ENCODE measurements around the gene PPM1J. TPM values are rescaled to one million over a fixed set of nuclear protein-coding genes. Genes with fewer than 3 reads are reported as not detected.

The PPM1J gene
- total RNA-seq, 1 donor from 2014 or later, result 1.8 TPM

DNA sequence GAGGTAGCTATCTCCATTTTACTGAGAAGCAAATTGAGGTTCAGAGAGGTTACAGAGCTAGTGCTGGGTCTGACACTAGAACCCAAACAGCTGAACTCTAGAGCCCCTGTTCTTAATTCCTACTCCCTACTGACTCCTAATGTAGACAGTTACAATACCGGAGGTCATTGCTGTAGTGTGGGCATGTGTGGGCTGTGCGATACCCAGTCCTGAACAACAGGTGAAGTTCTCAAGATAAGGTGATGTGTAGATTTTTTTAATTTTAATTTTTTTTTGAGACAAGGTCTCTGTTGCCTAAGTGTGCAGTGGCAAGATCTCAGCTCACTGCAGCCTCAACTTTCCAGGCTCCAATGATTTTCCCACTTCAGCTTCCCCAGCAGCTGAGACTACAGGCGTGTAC, 6.6 kb downstream of the PPM1J start:
- ATAC-seq, result no peak
- no peak for DNase-seq (ENCODE audit: low spot score)
- intact Hi-C loops (cut with DNase I), result loop anchor here (5.0 to 10.0 kb wide), 2 partner anchors 91 to 324 kb away; partner anchors contain the start of genes CAPZA1 and ST7L

DNA sequence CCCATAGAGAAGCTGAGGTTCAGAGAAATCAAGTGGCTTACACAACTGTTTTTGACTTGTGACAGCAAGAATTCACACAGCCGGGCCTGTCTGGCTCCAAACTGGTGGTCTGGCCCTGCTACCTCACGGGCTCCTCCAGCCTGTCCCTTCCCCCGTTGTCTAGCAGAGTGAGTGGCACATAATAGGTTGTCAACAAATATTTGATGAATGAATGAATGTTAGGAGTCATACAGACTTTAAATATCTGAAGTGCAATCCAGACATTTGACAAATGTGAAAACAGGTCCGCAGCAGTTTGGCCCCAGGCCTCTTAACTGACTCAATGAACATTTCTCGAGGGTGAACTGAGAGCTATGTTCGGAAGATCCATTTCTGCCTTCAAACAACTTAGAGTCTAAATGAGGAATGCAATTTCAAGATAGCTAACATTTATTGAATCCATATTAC, 7.1 kb downstream of the PPM1J start:
- ATAC-seq (no peak), DNase-seq (ENCODE audit: low spot score) (no peak)
- intact Hi-C loops (cut with DNase I), result loop anchor here (5.0 to 10.0 kb wide), 2 partner anchors 91 to 323 kb away; partner anchors contain the start of genes CAPZA1 and ST7L

DNA sequence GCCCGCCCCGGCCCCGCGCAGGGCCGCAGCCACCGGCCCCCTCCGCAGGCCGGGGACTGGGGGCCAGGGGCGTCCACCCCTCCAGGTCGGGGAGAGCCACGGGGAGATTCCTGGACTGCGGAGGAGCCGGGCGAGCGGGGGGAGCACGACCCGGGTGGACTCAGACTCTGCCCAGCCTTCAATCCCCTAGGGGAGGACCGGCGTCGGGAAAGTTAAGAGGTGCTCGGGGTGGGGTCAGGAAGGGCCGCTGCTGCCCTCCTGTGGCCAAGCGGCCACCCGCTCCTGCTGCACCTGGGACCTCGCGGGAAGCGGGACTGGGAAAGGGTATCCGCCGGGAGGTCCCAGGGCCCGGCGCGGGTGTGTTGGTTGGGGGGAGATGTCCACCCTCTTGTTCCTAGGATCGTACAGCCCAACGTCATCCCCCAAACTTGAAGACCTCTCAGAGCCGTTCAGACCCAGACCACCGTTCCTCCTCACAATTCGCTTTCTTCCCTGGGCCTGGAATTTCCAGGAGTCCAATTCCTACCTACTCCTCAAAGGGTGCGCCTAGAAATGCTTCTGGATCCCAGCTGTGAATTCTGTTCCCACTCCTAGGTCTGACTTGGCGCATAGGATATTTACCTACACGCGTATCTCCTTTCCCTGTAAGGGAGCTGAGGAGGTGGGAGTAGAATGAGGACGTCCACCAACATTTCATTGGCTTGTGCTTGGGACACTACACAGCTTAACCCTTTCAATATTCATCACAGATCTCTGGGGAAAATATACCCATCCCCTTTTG, 7.7 kb downstream of the PPM1J start:
- ATAC-seq (peak; percentile 74), DNase-seq (ENCODE audit: low spot score) (peak; percentile 92)
- intact Hi-C loops (cut with DNase I), result loop anchor here (5.0 to 10.0 kb wide), 2 partner anchors 90 to 323 kb away; partner anchors contain the start of genes CAPZA1 and ST7L

DNA sequence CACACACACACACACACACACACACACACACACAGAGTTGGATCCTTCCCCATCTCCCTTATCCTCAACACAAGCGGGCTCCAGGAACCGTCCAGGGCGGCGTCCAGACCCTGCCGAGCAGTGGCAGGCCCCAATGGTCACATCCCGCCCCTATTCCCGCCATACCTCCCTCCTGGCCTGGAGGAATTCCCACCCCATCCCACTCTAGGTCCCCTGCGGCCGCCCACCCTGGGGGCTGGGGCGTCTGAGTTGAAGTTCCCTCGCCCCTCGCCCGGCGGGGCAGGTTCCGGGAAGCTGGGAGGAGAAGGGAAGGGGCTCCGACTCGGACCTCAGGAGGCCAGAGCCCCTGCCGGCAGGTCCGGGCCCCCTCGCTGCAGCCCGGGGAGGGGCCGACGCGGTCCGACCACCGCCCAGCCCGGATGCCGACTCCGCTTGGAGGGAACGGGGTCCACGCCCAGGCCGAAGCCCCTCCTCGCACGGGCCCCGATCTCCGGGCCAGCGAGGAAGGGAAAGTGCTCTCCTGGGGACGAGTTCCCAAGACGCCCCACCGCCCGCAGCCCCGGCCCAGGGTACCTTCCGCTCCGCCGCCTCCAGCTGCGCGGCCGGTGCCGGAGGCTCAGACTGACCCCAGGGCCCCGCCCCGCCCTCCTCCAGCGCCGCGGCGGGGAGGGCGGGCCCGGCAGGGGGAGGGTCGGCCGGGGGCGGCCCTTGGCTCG, 8.5 kb downstream of the PPM1J start, which contains the start of gene RHOC:
Gene RHOC (minus strand): TSS at position 623 of the 716 bp plus-strand sequence. CDS start 3,328 bp downstream, outside the sequence.
- intact Hi-C loops (cut with DNase I), result loop anchor here (5.0 to 10.0 kb wide), 2 partner anchors 89 to 322 kb away; partner anchors contain the start of genes CAPZA1 and ST7L
- ATAC-seq, result peak; percentile 63
- peak; percentile 87 for DNase-seq (ENCODE audit: low spot score)

DNA sequence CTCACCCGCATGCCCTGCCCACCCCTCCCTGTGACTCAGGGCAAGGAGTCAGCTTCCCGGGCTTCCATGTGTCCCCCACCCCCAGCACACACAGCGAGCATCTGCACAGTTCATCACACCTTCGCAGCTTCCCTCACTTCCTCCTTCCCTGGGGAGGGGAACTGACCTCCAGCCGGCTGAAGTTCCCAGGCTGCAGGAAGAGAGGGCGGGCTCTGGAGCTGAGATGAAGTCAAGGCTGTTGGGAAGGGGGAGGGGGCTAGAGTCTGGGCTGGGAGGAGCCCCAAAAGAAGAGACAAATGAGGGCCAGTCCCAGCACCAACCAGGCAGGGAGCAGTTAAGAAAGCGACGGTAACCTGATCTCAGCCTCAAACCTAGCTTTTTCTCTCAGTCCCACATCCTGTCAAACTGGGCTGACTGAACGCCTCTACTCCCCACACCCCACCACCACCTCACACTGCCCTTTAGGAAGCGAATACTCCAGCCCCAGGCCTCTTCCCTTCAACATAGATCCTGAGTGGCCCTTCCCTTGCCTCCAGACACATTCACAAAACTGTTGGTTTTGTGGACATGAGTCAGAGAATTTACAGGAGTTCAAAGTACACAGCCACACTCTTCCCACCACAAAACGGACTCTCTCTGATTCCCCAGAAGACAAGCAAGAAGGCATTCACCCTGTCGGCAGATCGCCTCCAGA, 10.1 kb downstream of the PPM1J start:
- peak; percentile 91 for DNase-seq (ENCODE audit: low spot score)
- intact Hi-C loops (cut with DNase I), result loop anchor here (5.0 to 10.0 kb wide), 2 partner anchors 88 to 320 kb away; partner anchors contain the start of genes CAPZA1 and ST7L
- peak; percentile 81 for ATAC-seq

DNA sequence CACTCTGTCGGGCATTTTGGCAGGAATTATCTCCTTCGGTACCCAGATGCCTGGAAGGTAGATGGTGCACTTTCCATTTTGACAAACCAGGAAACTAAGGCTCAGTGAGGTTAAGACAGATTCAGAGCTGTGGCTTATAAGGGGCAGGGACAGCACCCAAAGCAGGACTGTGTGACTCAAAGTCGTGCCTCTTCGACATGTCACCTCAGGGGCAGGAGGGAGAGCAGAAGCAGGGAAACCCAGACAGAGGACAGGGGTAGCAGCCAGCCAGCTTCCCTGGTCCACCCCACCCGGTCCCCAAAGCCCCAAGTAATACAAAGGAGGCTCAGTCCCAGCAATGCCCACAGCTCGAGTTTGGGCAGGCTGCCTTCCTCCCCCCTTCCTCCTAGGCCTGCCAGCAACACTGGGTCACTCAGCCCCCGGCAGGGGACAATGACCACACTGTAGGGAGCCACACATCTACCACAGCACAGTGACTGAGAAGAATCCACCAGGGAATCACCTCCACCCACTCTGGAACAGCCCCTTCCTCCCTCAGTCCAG, 10.7 kb downstream of the PPM1J start:
- ATAC-seq (peak; percentile 7), DNase-seq (ENCODE audit: low spot score) (peak; percentile 80)
- intact Hi-C loops (cut with DNase I), result loop anchor here (10.0 kb wide), 1 partner anchor 320 kb away; no protein-coding TSS in a partner anchor

DNA sequence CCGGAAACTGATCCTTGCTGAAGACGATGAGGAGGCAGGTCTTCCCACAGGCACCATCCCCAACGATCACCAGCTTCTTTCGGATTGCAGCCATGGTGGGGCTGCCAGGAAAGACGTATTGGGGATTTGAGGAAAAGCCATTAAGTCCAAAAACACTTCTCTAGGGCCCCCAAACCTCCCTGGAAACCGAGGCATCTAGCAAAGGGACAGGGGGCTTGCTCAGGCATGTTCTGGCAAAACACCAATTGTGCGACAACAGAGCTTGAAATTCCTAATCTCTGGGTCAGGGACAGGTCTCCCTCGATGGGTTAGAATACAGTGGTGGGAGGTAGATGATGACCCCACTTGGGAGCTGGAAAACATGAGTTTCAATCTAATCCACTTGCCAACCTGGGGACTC, 11.4 kb downstream of the PPM1J start:
- ATAC-seq, result no peak
- DNase-seq (ENCODE audit: low spot score), result no peak
- intact Hi-C loops (cut with DNase I), result loop anchor here (10.0 kb wide), 1 partner anchor 319 kb away; no protein-coding TSS in a partner anchor

DNA sequence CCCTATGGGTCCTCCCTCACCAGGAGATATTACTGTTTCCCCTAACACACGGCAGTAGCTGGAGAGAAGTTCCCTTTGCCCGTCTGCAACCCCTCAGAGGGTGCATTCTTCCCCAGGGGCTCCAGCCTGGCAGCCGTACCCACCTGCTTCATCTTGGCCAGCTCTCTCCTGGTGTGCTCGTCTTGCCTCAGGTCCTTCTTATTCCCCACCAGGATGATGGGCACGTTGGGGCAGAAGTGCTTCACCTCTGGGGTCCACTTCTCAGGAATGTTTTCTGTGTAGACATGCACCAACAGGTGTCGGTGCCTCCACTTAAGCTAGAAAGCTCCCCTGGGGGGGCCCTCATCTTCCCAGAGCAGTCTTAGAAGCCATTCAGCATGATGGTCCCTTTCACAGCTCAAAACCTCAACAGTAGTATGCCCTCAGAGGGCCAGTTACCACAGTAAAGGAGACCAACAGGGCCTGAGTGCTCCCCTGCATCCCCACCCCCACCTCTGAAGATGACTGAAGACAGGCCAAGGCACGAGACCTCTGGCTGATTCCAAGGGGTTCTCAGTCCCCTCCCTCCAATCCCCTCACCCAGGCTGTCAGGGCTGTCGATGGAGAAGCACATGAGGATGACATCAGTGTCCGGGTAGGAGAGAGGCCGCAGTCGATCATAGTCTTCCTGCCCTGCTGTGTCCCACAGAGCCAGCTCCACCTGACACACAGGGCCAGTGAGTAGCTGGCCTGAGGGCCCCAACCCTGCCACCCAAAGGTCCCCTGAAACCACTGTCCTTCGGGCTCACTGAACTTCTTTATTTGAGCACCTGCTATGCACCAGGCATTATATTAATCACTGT, 12.5 kb downstream of the PPM1J start:
- ATAC-seq (no peak), DNase-seq (ENCODE audit: low spot score) (no peak)
- intact Hi-C loops (cut with DNase I), result loop anchor here (10.0 kb wide), 1 partner anchor 318 kb away; no protein-coding TSS in a partner anchor

DNA sequence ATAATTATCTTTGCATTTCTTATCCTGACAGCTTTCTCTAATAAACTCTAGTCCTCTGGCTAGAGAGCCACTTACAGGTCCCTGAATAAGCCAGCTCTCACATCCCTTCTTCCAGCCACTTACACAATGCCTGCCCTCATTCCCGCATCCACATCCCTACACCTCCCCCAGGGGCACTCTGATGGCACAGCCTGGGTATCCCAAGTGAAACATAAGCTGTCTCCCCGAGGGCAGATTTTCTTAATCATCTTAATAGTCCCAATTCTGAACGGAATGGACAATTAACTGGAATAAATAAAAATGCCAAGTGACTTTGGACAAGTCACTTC, 13.1 kb downstream of the PPM1J start:
- ATAC-seq, result no peak
- DNase-seq (ENCODE audit: low spot score), result no peak
- intact Hi-C loops (cut with DNase I), result loop anchor here (10.0 kb wide), 1 partner anchor 317 kb away; no protein-coding TSS in a partner anchor

DNA sequence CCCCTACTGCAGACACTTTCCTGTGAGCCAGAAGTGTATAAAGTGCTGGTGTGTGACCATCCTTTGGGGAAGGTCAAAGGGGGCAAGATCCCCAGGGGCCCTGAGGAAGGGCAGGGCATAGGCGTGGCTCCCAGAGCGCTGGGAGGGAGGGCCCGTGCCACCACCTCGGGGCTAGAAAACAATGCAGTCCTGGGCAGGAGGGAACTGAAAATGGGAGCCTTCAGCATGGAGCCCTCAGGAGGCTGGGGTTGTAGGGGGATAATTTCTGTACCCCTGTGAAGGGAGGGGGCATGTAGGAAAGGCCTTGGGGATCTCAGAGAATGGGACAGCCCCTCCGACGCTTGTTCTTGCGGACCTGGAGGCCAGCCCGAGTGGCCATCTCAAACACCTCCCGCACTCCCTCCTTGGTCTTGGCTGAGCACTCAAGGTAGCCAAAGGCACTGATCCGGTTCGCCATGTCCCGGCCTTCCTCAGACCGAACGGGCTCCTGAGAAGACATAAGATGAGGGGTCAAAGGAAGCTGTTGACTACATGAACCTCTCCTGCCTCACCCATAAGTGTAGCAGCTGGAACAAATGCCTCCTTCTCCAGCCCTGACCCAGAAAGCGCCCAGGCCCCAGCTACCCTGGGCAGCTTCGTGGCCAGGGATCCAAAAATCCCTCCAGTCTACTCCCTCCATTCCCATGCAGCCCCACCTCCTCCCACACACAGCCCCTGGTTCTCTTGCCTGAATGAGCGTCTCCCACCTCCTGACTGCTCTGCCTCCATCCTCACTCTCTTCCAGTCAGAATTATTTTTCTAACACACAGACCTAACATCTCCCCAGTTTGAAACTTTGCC, 13.7 kb downstream of the PPM1J start:
- intact Hi-C loops (cut with DNase I), result loop anchor here (10.0 kb wide), 1 partner anchor 317 kb away; no protein-coding TSS in a partner anchor
- ATAC-seq, result no peak
- DNase-seq (ENCODE audit: low spot score), result peak; percentile 68

DNA sequence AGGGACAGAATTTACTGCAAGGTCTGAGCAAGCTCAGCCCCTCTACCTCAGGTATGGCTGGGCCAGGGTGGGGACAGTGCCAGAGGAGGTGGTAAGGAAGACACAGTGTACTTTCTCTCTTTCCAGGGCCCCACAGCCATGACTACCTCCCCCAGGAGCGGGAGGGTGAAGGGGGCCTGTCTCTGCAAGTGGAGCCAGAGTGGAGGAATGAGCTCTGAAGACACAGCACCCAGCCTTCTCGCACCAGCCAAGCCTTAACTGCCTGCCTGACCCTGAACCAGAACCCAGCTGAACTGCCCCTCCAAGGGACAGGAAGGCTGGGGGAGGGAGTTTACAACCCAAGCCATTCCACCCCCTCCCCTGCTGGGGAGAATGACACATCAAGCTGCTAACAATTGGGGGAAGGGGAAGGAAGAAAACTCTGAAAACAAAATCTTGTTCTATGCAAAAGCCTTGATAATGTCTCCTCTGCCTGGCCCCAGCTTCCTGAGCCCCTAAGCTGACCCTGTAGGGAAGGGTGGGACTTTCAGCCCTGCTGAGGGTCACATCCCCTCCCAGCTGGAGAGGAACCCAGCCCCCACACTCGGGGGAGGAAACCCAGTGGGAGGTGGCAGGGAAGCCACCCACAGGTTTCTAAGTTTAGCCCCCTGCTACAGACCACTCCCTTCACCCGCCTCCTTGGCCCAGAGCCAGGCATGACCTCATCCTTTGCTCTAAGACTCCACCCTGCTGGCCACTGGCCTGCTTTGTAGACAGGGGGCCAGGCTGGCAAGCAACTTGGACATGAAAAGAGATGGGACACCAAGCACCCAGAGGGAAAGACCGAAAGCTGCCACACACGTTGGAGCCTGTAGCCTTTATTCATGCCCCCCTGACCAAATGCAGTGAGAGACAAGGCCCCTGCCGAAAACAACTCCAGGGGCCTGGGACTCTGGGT, 14.6 kb downstream of the PPM1J start:
- intact Hi-C loops (cut with DNase I), result loop anchor here (10.0 kb wide), 1 partner anchor 316 kb away; no protein-coding TSS in a partner anchor
- ATAC-seq (peak; percentile 88), DNase-seq (ENCODE audit: low spot score) (peak; percentile 99)

DNA sequence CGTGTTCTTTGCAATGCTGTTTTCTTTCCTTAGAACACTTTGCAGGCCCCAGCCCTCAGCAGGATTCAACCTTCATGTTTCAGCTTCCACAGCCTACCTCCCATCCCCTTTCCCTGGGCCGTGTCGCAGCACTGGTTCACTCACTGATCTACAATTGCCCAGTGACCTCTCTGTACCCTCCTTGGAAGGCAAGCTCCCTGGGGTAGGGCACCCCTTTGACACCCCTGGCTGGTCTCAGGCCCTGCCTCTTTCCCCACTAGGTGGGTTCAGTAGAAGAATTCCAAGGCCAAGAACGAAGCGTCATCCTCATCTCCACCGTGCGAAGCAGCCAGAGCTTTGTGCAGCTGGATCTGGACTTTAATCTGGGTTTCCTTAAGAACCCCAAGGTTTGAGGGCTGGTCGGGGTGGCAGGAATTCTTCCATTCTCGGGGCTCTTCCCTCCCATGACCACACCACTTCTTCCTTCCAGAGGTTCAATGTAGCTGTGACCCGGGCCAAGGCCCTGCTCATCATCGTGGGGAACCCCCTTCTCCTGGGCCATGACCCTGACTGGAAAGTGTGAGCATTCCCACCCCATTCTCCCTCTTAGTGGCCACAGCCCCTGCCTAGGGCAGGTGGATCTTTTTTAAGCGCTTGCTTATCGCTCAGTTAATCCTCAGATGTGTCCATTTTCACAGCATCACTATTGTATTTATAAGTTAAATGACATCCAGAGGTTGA, 15.5 kb downstream of the PPM1J start:
- intact Hi-C loops (cut with DNase I), result loop anchor here (10.0 kb wide), 1 partner anchor 315 kb away; no protein-coding TSS in a partner anchor
- ATAC-seq, result no peak
- no peak for DNase-seq (ENCODE audit: low spot score)

DNA sequence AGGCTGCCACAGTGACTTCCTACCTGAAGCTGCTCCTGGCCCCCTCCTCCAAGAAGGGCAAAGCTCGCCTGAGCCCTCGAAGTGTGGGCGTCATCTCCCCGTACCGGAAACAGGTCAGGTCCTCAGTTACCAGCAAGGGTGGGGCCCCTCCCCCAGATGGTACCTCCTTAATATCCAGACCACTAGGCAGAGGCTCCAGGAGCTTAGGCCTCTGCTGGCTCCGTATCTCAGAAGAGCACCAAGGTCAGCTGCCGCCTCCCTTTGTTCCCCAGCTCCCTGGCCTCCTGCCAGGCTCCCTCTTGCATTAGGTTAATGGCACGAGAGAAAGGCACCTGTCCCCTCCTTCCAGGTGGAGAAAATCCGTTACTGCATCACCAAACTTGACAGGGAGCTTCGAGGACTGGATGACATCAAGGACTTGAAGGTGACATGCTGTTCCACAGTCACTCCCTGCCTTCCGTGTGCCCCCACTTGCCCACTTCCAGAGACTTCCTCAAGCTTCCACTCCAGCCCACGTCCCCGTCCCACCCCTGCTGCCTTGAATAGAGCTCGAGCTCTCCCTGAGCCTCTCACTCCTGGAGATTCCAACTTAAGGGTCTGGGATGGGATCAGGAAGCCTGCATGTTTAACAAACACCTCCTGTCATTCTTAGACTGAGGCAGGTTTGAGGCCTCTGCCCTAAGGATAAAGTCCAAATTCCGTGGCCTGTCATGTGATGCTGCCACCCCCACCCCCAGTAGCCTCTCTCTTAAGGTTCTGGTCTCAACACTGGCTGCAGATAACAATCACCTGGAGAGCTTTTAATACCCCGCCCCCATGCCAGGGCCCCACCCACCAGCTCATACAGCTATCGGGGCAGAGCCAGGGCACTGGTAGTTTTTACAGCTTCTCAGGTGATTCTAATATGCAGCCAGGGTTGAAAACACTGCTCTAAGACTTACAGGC, 16.5 kb downstream of the PPM1J start:
- peak; percentile 70 for DNase-seq (ENCODE audit: low spot score)
- intact Hi-C loops (cut with DNase I), result no loop called here
- no peak for ATAC-seq

DNA sequence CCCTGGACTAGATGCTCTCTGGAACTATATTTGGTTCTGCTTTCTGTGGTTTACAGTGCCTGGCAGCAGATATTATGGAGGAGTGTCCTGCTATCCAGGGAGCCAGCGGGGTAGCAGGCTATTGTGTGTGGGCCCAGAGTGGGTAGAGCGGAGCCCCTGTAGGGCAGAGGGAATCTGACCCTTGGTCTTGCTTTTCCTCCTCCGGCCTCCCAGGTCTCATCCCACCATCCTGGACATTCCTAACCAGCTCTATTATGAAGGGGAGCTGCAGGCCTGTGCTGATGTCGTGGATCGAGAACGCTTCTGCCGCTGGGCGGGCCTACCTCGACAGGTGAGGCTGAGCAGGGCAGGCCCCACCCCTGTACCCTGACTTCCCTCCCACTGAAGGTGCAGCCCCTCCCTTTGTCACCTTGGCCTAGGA, 17.3 kb downstream of the PPM1J start:
- intact Hi-C loops (cut with DNase I), result no loop called here
- DNase-seq (ENCODE audit: low spot score) (no peak), ATAC-seq (no peak)
